SK-N-SH (cell line): ENCODE results near the gene PIP5KL1. TPM values are rescaled to one million over a fixed set of nuclear protein-coding genes. Genes with fewer than 3 reads are reported as not detected.

ENCODE experiments used
- CTCF ChIA-PET: fragments of 300-600, 350-600 bp; formaldehyde crosslinking; extraction: SDS; loops from one replicate; lab custom pipeline; 2021; lab: Yijun Ruan, JAX
- POLR2A ChIA-PET: fragments of 350-600 bp; sonication (Branson Sonifier 250); formaldehyde crosslinking; extraction: SDS; loops from one replicate; lab custom pipeline; 2020; ENCODE audit warnings: antibody characterized with exemption, inconsistent platforms; lab: Yijun Ruan, JAX
- DNase-seq: peaks from one replicate; pipeline ENCODE4 v3.0.0; 2012
- H2AFZ ChIP-seq: fragments of 200-600 bp; sonication (generic); 2 replicates; pipeline ENCODE4 v1.8.1; 2016; ENCODE audit warnings: antibody characterized with exemption, mild to moderate bottlenecking, low read depth
- H3F3A ChIP-seq: fragments of 200-600 bp; sonication (generic); replicated peaks from 2 replicates; pipeline ENCODE3; 2016; ENCODE audit warnings: antibody characterized with exemption, mild to moderate bottlenecking; ENCODE audit not compliant: insufficient read depth
- H3K27ac ChIP-seq, 2 experiments: fragments of 200-500 bp in 1 of 2; fragments of 200-600 bp in 1 of 2; sonication (Bioruptor generic) in 1 of 2; sonication (generic), shearing (Covaris generic) in 1 of 2; 2 replicates each; pipeline versions ENCODE4 v1.5.1 to v1.6.1; 2014 to 2016; ENCODE audit warnings: low read depth in 2 of 2, inconsistent platforms in 1 of 2, low read length in 1 of 2, mild to moderate bottlenecking in 1 of 2, mixed read lengths in 1 of 2
- H3K27me3 ChIP-seq: fragments of 200-600 bp; sonication (generic), shearing (Covaris generic); 2 replicates; pipeline ENCODE4 v1.6.1; 2016; ENCODE audit warnings: mixed run types; ENCODE audit not compliant: insufficient read depth
- H3K36me3 ChIP-seq, 2 experiments: fragments of 200-500 bp in 1 of 2; fragments of 200-600 bp in 1 of 2; sonication (Bioruptor generic) in 1 of 2; sonication (generic) in 1 of 2; replicated peaks in 1 of 2; 2 replicates each; pipeline versions ENCODE3 to v1.5.1; 2014 to 2016; ENCODE audit warnings: low read length in 1 of 2, mild to moderate bottlenecking in 1 of 2; ENCODE audit not compliant: insufficient read depth in 2 of 2, control insufficient read depth in 1 of 2
- H3K4me1 ChIP-seq, 2 experiments: fragments of 200-500 bp in 1 of 2; fragments of 200-600 bp in 1 of 2; sonication (Bioruptor generic) in 1 of 2; sonication (generic), shearing (Covaris generic) in 1 of 2; 2 replicates each; pipeline versions ENCODE4 v1.5.1 to v1.6.1; 2014 to 2016; ENCODE audit warnings: low read depth in 1 of 2, low read length in 1 of 2, mixed run types in 1 of 2; ENCODE audit not compliant: insufficient read depth in 2 of 2, control insufficient read depth in 1 of 2
- H3K4me2 ChIP-seq: fragments of 200-600 bp; sonication (generic), shearing (Covaris generic); 2 replicates; pipeline ENCODE4 v1.6.1; 2017; ENCODE audit warnings: mixed run types
- H3K4me3 ChIP-seq, 2 experiments: fragments of 200-500 bp in 1 of 2; fragments of 200-600 bp in 1 of 2; sonication (Bioruptor generic) in 1 of 2; sonication (generic), shearing (Covaris generic) in 1 of 2; 2 replicates each; pipeline versions ENCODE4 v1.5.1 to v1.8.1; 2014 to 2016; ENCODE audit warnings: low read depth in 2 of 2, inconsistent platforms in 1 of 2, low read length in 1 of 2, mild to moderate bottlenecking in 1 of 2, mixed read lengths in 1 of 2, moderate library complexity in 1 of 2
- H3K79me2 ChIP-seq: fragments of 200-600 bp; sonication (generic); 2 replicates; pipeline ENCODE4 v1.8.1; 2017; ENCODE audit warnings: mild to moderate bottlenecking; ENCODE audit not compliant: insufficient read depth
- H3K9ac ChIP-seq: fragments of 200-600 bp; sonication (generic); 2 replicates; pipeline ENCODE4 v1.6.1; 2017; ENCODE audit warnings: mixed run types
- H3K9me2 ChIP-seq: fragments of 200-600 bp; sonication (generic); 2 replicates; pipeline ENCODE4 v1.6.1; 2017; ENCODE audit warnings: mixed run types
- H3K9me3 ChIP-seq: fragments of 200-600 bp; sonication (generic); 2 replicates; pipeline ENCODE4 v1.6.1; 2017; ENCODE audit warnings: mixed run types, mild to moderate bottlenecking, moderate library complexity
- H4K20me1 ChIP-seq: fragments of 200-600 bp; sonication (generic); 2 replicates; pipeline ENCODE4 v1.6.1; 2017; ENCODE audit warnings: mild to moderate bottlenecking, mixed run types; ENCODE audit not compliant: insufficient read depth
- CHD2 ChIP-seq: fragments of 150-350 bp; IDR thresholded peaks from 2 replicates; pipeline ENCODE4 v1.6.1; 2018; ENCODE audit warnings: low read length; ENCODE audit not compliant: partially characterized antibody
- EP300 ChIP-seq, 2 experiments: IDR thresholded peaks; 2 replicates each; pipeline versions ENCODE4 v1.4.0 to v1.6.1; 2012; ENCODE audit warnings: borderline replicate concordance in 1 of 2, low read depth in 1 of 2, low read length in 1 of 2
- GATA2 ChIP-seq: sonication (generic); formaldehyde crosslinking; IDR thresholded peaks from 2 replicates; pipeline ENCODE4 v1.5.0; 2020; ENCODE audit warnings: mild to moderate bottlenecking, missing genetic modification reagents
- RFX5 ChIP-seq: IDR thresholded peaks from 2 replicates; pipeline ENCODE4 v1.6.1; 2012; ENCODE audit warnings: mild to moderate bottlenecking, improper control_type of control experiment, low read length
- TEAD4 ChIP-seq: IDR thresholded peaks from 2 replicates; pipeline ENCODE4 v1.4.0; 2012; ENCODE audit warnings: mild to moderate bottlenecking, borderline replicate concordance; ENCODE audit not compliant: insufficient read depth
- WGBS: methylation state at CpG from one replicate; pipeline ENCODE4 v1.1.6; 2017; ENCODE audit warnings: low lambda C conversion rate; 5-methylcytosine and 5-hydroxymethylcytosine counted together
- polyA plus RNA-seq, 3 experiments: library from polyadenylated mRNA; depleted of rRNA; stranded (reverse); fragments of >200 nt; gene quantifications; 2 replicates each; pipeline ENCODE4 v1.2.3, GENCODE V29; 2012
- TF ChIP-seq, protein P1 (sequence below): IDR thresholded peaks from 2 replicates; pipeline ENCODE4 v1.4.0; 2012; ENCODE audit warnings: low read depth, borderline replicate concordance

PIP5KL1 gene
- polyA plus RNA-seq, 1 of the 3 experiments (the other 2 are of a cell fraction): 4.0 TPM

DNA sequence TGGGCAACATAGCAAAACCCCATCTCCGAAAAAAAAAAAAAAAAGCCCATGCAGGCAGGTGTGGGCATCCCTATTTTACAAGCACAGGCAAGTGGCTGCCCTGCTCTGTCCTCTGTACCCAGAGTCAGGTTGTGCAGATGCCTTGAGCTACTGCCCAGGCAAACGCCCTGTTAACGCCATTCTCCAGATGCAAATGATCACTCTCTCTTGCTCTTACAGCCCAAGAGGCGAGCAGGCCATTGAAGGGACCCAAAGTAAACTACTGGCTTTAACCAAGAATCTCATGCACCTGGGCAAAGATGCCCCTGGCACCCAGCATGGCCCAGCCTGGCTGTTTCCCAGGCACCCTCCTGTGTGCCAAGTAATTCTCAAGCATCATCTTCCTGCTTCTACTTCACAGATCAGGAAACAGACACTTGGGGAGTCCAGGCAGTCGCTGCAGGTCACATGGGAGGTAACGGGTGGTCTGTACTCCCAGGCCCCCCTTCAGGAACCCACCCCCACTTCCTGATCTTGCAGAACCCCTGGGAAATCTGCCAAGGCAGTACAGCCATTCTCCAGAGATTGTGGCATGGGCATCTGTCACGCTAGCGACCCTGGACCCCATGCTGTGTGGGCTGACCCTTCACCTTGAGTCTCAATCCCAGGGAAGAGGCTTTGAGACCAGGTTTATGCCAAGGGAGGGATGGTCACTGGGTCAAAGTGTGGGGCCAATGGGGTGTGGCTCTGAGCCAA, 36.0 kb upstream of the PIP5KL1 start:
- H3K9ac ChIP-seq: no peak overlapping the region
- DNase-seq: peak; percentile 57
- peaks cover 82 to 97% of the 10 kb centered on the region in 2 experiments for H3K4me1 ChIP-seq
- H2AFZ ChIP-seq: no peak overlapping the region
- H3K27ac ChIP-seq: peak overlapping the region; percentile 91 to 93
- no peak overlapping the region for H3K4me3 ChIP-seq
- no peaks in the 10 kb centered on the region for H3K27me3 ChIP-seq
- peaks cover 15% of the 10 kb centered on the region for H3F3A ChIP-seq
- H3K9me2 ChIP-seq: no peaks in the 10 kb centered on the region
- 76% methylated on average over 6 of the region's 8 CpGs for WGBS
- H4K20me1 ChIP-seq: peaks cover 7% of the 10 kb centered on the region; the same call in 1 of the 2 replicates
- H3K79me2 ChIP-seq: peaks cover 84% of the 10 kb centered on the region
- peak in 1 of 2 experiments; percentile 60; a peak in 1 of 4 replicates for TF ChIP-seq EP300 (IDR thresholded peaks at IDR 0.05; ENCODE audit: borderline replicate concordance in 1 of 2, low read depth in 1 of 2, low read length in 1 of 2)
- no peak for TF ChIP-seq GATA2 (CRISPR knock-in tag)
- no peak for TF ChIP-seq TEAD4
- ChIA-PET POLR2A (interaction anchor here (1.9 kb wide), 1 partner anchor 15 kb away, joined by 5 read pairs; the partner anchor contains the start of gene EEIG1), CTCF (interaction anchor here (1.6 to 4.7 kb wide), 4 partner anchors 7 to 69 kb away, joined by 5 to 21 read pairs (median 12); no protein-coding TSS in a partner anchor)
- no peaks in the 10 kb centered on the region for H3K9me3 ChIP-seq
- H3K4me2 ChIP-seq: peak overlapping the region; percentile 77
- H3K36me3 ChIP-seq: no peaks in the 10 kb centered on the region

DNA sequence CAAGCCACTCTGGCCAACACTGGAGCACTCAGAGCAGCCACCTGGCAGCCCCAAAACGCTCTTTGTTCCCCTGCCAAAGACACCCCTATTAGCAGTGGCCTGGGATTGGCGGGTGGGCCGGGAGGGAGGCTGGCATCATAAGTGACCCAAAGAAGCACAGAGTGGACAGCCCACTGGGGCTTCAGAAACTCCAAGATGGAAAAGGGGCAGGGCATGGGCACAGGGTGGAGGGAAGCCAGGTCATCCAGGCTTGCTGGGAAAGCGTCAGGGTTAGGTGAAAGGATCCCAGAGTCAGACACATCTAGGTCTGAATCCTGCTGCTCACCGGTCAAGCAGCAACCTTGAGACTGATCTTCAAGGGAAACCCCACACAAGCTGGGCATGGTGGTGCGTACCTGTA, 35.4 kb upstream of the PIP5KL1 start:
- Histone ChIP-seq H3K27ac (peak overlapping the region; percentile 91 to 93), H4K20me1 (0 out of 2 replicates have a peak, but pooled peaks cover 4% of the 10 kb centered on the region), H3F3A (peaks cover 15% of the 10 kb centered on the region), H3K4me3 (no peak overlapping the region), H3K36me3 (no peaks in the 10 kb centered on the region), H3K9me3 (no peaks in the 10 kb centered on the region), H3K4me1 (peaks cover 79 to 94% of the 10 kb centered on the region in 2 experiments), H3K27me3 (no peaks in the 10 kb centered on the region), H3K79me2 (peaks cover 84% of the 10 kb centered on the region), H2AFZ (no peak overlapping the region), H3K9ac (peak overlapping the region; percentile 64), H3K4me2 (peak overlapping the region; percentile 77; the same call in 1 of the 2 replicates), H3K9me2 (no peaks in the 10 kb centered on the region)
- POLR2A ChIA-PET: interaction anchor here (1.1 kb wide), 1 partner anchor 8 kb away, joined by 3 read pairs; no protein-coding TSS in a partner anchor
- 42% methylated on average over 5 of the region's 6 CpGs for WGBS
- peak; percentile 54 for DNase-seq
- CTCF ChIA-PET: interaction anchor here (1.0 to 4.7 kb wide), 5 partner anchors 8 to 70 kb away, joined by 4 to 21 read pairs (median 12); no protein-coding TSS in a partner anchor
- TF ChIP-seq RFX5 (peak; percentile 1; the same call in 1 of the 2 replicates), CHD2 (no peak)
- TF ChIP-seq, protein P1, sequence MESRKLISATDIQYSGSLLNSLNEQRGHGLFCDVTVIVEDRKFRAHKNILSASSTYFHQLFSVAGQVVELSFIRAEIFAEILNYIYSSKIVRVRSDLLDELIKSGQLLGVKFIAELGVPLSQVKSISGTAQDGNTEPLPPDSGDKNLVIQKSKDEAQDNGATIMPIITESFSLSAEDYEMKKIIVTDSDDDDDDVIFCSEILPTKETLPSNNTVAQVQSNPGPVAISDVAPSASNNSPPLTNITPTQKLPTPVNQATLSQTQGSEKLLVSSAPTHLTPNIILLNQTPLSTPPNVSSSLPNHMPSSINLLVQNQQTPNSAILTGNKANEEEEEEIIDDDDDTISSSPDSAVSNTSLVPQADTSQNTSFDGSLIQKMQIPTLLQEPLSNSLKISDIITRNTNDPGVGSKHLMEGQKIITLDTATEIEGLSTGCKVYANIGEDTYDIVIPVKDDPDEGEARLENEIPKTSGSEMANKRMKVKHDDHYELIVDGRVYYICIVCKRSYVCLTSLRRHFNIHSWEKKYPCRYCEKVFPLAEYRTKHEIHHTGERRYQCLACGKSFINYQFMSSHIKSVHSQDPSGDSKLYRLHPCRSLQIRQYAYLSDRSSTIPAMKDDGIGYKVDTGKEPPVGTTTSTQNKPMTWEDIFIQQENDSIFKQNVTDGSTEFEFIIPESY: 0 out of 2 replicates have a peak, but pooled peaks have one; percentile 2
